GM21529 (cell line): ENCODE measurements around the gene PLEKHG7.
"Not testable (repeated sequence)": the region's sequence is repeated elsewhere in the genome, so short reads cannot be mapped to it uniquely, and the experiment has no call there.

Experiments used
- ATAC-seq: cut with Tn5 transposase; IDR thresholded peaks from one replicate; pipeline ENCODE4 v1.9.1; 2021; ENCODE audit not compliant: unreplicated experiment

Gene PLEKHG7

DNA sequence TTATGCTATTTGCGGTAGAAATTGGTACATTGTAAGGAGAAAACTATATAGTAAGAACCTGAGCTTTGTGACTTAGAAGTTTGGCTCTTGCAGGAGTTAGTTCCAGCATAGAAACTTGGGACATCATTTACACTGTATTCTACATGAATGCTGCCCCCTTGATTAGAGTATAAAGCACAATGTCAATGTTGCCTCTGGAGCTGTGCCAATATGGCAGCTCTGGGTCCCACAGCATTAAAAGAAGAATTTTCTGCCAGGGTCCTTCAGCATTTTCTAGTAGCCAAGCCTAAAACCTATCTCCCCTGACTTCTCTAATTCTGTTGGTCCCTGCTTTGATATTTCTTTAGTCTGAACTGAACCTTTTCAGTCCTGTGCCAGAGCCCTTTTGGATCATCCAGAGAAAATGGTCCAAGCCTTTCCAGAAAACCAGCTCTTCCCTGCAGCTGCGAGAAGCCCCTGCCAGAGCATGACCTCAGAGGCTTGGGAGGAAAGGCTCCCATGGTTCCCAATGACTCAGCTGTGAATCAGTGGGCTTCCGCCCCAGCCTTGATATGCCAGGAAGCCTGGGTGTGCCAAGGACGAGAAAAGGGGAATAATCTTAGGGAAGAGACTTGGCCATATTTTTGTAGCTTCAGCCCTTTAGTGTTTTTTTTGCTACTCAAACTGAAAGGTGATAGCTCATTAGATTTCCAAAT, 43.2 kb downstream of the PLEKHG7 start:
- ATAC-seq: no peak

DNA sequence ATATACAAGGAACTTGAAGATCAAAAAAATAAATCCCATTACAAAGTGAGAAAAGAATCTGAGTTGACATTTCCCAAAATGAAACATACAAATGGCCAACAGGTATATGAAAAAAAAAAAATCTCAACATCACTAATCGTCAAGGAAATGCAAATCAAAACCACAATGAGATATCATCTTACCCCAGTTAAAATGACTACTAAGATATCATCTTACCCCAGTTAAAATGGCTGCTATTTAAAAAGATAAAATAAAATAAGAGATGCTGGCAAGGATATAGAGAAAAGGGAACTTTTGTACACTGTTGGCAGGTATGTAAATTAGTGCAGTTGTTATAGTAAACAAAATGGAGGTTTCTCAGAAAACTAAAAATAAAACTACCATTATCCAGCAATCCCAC, 44.4 kb downstream of the PLEKHG7 start:
- ATAC-seq: no peak

DNA sequence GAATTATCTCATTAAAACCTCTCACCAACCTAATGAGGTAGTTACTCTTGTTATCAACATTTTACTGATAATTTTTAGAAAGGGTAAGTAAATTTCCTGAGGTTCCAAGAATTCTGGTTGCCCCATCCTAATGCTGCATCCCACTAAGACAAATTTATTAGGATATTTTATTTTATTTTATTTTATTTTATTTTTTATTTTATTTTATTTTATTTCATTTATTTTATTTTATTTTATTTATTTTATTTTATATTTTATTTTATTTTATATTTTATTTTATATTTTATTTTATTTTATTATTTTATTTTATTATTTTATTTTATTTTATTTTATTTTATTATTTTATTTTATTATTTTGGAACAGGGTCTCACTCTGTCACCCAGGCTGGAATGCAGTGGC, 46.9 kb downstream of the PLEKHG7 start:
- not testable (repeated sequence) for ATAC-seq

DNA sequence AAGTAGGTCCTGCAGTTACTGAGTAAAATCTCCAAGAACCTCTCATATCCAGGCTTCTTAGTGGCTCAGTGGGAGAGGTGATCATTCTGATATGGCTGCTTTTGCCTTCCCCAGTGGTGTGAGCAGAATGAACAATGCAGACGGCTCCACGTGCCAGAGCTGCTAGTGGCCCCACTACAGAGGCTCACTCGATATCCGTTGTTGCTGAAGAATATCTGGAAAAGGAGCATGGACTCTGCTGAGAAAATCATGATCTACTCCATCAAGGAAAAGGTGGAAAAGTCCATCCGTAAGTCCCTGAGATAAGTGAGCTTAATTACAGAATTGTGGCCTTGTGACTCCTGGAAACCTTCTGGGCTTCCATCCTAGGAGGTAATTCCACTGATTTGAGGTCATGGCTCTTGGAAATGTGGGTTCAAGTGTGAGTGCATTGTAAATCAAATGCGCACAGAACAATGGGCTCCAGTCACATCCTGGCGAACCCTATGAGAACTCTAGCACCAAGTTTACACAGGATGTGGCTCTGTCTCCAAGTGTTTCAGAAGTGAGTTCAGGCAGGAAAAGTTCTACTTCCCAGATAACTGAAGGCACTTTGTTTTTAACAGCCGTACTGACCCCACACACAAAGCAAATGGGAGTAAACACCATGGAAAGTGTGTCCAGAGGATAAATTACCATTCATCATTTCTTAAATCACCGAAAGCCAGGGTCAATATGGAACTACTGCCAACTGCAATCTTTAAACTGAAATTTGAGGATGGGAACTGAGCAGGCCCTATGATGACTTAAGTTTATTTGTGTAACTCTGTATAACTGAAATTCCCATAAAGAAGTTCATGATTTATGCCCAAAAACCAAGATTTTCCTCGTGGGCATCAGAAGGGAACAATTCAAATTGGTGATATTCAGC, 51.4 kb downstream of the PLEKHG7 start:
- ATAC-seq: no peak

DNA sequence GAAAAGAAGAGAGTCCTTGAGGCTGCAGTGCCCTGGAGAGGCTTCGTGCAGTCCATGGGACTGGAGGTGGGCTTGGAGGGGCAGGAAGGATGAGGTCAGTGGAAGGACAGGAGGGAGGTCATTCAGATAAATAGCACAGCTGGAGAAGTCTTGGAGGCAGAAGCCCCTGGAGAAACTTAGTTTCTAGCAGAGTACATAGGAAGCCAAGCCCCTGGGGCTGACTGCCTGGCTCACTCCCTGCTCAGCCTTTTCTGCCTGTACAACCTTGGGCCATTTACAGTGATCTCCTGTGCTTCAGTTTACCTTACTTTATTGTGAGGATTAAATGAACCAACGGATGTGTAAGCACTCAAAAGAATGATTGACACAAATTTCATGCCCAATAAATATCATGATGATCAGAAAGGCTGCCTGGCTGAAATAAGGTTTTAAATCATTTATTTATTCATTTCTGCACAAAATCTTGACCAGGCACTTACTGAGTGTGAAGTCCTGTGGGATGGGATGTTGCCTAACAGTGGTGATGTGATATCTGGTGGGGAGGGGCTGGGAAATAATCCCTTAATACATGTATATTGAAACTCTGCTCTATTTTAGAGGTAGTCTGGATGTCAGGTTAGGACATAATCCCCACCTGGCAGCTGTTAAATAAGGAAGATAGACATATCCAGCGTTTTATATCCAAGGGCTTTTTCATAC, 54.3 kb downstream of the PLEKHG7 start:
- no peak for ATAC-seq

DNA sequence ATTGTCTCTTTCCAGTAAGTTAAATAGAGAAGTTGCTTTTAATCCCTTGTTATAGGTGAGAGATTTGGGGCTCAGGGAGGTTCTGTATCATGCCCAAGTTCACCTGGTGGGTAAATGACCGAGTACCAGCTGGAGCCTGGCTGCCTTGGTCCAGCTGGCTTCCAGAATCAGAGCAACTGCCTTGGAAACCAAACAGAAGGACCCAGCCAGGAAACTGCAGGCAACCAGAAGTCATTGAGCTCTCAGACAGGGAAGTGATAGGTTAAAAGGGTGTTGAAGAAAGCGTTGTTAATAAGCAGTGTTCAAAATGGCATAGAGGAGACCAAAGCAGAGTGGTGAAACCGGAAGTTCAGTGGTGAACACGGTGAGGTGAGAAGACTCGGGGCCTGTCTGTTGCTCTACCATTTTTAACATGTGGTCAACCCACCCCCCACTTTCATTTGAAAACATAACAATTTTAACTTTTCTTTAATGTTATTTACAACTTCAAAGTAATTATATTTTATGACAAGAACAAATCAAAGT, 54.9 kb downstream of the PLEKHG7 start:
- peak; percentile 58 for ATAC-seq

DNA sequence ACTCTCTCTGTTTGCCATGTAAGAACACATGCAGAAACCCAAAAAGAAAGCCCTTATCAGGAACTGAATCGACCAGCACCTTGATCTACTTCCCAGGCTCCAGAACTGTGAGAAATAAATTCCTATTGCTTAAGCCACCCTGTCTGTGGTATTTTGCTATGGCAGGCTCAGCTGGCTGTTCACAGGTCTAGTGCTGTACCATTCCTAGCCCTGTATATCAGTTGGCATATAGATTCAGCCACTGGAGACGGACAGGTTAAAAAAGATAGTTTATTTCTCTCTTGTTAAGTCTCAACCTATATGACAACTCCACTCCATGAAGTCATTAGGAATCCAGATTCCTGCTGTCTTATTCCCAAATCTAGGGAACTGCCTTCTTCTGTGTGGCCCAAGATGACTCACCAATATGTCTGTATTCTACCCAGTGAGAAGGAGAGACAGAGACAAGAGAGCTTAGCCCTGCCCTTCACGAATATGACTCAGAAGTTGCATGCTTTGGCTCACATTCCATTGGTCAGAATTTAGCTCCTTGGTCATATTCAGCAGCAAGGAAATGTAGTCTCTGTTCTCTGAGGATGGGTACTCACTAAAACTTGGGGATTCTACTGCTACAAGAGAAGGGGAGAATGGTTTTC, 57.0 kb downstream of the PLEKHG7 start:
- no peak for ATAC-seq

DNA sequence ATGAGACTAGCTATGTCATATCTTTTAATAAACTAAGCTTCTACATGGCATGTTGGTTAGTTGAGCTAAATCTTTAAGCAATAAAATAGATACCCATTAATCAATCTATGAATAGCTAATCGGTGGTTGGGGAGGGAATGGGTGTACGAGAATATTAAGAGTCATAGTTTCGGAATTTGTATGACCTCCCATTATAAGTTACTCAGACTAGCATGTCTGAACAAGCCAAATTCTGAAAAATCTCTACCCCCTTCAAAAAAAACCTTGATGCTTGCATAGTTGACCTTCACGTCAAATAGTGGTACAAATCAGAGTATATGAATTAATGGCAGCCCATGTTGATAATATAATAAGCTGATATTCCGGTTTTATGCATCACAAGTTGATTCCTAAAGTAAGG, 60.0 kb downstream of the PLEKHG7 start:
- no peak for ATAC-seq

DNA sequence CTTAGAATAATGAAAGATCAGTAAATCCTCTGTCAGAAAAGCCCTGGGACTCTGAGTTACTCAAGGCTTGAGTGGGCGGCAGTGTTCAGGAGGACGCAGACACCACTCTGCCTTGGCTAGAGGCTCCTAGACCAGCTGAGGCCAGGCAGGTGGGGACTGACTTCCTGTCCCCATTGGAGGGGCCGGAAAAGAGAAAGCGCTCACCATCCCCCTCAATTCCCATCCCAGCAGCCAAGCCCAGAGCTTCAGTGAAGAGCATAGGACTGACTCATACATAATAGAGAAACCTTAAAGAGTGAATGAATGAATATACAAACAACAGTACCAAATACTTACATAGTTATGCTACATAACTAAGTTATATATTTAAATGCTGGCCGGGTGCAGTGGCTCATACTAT, 62.0 kb downstream of the PLEKHG7 start:
- ATAC-seq: no peak

DNA sequence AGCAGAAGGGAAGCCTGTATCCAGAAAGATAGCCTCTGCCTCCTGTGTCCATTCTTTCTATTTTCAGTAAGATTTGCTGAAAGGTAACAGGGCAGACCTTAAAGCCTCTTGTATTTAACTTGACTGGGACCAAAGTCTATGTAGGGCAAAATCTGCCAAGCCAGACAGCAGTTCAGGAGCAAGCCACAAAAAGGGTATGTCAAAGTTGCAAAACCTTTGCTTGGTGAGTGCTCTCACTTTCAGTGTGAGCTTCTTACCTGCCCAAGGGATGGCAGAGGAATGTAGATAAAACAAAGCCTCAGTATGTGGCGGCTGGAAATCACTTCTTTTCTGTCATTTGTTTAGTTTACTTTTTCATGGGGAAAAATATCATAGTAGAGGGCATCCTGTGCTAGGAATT, 63.1 kb downstream of the PLEKHG7 start:
- ATAC-seq: no peak

DNA sequence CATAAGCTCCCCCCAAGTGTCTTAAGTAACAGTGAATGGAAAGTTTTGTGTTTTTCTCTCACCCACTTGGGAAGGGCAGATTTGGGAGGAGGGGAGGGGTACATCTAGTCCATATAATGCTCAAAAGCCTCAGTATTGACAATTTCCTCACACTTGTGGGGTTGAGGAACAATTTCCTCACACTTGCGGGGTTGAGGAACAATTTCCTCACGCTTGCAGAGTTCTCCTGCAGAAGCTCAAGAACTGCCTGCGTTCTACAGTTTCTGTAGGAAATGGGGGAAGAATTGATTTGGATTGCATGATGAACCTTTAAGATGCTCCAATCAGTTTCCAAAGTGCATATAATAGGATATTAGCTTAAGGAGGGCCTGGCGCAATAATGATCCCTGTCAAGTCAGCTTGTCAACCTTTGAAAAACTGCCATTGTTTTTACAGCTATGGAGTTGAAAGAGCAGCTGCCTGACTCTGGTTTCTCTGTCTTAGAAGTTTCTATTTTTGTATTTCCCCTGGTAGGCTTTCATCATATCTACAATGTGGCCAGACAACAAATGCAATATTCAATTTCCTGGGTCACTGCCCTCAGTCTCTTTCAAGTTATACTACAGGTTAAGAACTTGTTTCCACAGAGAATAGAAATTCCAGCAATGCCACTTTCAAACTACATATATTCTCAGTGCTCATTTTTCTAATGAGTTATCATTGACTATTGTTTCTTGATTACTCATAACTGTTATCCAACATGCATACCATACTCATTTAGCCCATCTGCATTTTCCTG, 66.5 kb downstream of the PLEKHG7 start:
- peak; percentile 89 for ATAC-seq

DNA sequence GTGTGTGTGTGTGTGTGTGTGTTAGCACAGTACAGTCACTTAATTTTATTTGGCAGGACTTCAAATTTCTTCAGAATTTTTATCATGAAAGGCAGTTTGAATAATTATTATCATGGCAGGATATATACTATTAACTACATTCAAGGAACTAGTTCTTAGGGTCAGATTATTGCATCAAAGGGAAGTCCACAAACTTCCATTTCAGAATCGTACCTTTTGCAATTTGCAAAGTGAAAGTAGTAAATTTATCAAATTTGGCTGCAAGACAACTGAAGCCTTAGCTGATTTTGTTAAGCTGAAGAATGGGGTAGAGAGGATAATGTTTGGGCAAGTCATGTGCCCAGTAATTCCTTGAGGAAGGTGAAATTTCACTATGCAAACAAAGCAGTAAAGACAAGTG, 68.2 kb downstream of the PLEKHG7 start:
- no peak for ATAC-seq

DNA sequence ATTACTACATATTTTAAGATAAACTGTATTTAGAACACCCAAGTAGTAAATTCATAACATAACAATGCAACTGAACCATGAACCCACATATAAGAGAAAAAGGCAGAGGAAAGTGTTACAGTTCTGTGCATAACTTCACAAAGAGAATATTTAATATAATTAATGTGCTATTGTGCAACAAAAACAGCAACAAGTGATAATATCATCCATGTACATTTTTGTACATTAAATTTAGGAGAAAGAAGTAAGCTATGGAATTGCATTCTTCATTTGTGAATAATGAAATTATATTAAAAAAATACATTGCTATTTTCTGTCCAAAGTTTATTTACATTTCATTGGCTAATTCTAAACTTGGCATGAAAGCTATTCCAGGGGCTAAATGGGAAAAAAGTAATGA, 72.6 kb downstream of the PLEKHG7 start:
- no peak for ATAC-seq

DNA sequence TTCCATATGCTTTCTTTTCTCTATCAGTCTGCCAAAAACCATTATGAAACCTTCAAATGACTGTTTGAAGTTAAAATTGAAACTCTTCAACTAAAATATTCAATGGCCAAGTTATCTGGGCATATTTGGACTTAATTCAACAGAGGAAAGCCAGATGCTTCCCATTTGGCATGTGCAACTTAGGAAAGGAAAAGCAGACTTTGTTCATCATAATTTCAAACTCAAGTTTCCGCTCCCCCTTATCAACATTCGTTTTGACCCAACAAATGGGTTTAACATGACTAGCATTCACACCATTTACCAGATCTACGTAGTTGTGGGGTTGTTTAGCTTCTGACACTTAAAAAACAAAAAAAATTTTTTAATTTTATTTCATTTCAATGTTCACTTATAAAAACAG, 75.7 kb downstream of the PLEKHG7 start:
- no peak for ATAC-seq

DNA sequence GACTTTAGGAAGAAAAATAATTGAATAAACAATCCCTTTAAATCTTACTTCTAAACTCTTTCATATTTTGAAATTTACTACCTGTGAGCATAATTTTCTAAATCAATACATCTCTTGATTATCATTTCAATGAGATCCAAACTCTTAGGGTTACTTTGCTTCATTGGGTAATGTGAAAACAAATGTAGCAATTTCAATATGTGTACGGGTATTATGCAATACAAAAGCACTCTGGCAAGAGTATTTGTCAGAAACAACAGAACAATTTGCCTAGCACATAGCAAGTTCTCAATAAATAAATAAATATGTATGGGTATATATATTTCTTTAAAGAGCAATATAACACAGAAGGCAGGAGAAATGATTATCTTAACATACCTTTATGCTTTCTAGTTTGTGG, 77.1 kb downstream of the PLEKHG7 start:
- ATAC-seq: no peak

DNA sequence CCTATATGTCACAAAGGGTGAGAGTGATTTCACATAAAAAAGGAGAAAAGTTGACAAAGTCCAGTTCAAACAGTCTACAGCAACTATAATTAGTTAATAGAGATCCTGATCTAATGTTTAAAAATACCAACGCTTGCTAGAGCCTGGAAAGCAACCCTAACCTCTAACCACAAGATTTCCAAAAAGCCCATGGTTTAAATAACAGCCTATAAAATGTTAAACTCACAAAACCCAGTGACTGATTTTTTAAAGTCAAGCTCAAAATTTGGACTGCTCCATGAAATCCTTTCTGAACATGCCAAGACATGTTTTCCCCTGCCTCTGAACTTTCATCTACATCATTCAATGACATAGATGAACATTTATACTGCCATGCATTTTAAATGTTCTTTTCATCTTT, 81.6 kb downstream of the PLEKHG7 start:
- no peak for ATAC-seq

DNA sequence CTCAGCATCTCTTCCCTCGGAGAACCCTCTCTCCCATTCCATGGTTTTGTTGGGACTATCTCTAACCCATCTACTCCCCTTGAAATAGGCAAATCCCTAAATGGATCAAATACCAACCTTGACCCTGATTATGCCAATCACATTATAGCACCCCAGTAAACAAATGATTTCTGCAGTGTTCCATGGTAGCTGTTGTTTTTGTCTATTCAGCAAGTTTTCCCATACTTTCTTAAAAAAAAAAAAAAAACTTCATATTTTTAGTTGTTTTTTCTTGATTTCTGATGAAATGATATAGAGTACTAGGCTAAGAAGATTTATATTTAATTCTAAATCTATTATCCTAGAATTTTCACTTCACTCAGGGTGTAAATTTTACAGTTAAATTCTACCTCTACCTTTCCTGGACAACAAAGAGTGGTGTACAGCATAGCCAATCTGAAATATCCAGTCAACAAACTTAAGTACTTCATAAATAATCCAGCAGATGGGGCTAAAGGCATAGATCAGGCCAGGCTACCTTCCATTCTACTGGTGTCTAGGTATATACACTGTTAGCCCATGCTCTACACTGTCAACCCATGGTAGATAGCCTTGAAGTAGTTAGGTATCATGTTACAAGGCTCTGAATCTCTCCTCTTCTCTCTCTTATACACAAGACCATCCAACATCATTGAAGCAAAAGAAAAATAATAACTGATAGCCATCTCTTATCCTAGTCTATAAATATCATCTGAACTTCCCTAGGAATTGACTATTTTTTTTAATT, 82.2 kb downstream of the PLEKHG7 start:
- peak; percentile 99 for ATAC-seq

DNA sequence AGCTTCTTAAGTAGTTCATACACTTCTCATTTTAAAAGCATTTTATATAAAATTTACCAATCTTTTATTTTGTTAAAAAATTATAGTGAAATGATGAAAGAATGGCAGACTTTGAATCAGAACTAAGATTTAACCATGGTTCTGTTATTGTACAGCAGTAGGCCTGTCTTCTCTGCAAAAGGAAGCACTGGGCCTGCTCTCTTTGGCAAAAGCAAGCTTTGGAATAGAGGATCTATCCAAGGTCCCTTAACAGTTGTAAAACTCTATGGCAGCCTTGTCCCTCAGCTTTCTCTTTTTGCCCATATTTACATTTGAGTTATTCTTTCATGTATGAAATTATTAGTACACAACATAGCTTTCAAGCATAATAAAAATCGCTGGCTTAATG, 82.8 kb downstream of the PLEKHG7 start:
- no peak for ATAC-seq

DNA sequence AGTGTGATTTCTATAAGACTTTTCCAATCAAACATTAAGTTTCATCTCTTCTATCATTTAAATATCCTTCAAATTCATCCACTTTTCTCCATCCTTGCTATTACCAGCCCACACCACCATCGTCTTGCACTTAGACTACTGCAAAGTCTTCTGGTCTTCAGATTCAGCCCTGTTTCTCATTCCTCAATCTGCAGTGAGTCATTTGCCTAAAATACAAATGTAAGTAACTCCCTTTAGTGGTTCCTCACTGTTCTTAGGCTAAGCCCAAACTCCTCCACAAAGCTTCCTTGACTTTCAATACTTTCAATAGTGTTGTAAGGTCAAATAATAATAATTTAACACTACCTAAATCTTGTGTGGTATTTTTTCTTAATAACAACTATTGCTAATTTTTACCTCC, 83.3 kb downstream of the PLEKHG7 start:
- ATAC-seq: no peak

DNA sequence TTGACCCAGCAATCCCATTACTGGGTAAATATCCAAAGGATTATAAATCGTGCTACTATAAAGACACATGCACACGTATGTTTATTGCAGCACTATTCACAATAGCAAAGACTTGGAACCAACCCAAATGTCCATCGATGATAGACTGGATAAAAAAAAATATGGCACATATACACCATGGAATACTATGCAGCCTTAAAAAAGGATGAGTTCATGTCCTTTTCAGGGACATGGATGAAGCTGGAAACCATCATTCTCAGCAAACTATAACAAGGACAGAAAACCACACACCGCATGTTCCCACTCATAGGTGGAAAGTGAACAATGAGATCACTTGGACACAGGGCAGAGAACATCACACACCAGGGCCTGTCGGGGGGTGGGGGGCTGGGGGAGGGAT, 91.6 kb downstream of the PLEKHG7 start:
- not testable (repeated sequence) for ATAC-seq
